Renal pelvis (tissue), 4 donors: ENCODE data around the gene SCD5. TPM values are rescaled to one million over a fixed set of nuclear protein-coding genes. Genes with fewer than 3 reads are reported as not detected.

Source experiments
- DNase-seq: peaks from one replicate; pipeline ENCODE4 v3.0.0-alpha.2; 2013
- polyA plus RNA-seq, 3 donors: library from polyadenylated mRNA; unstranded; fragments of 120-200 nt; gene quantifications; one replicate each; pipeline ENCODE4 v1.2.1, GENCODE V29; 2013; ENCODE audit not compliant: insufficient read length in 3 of 3

Gene SCD5
- polyA plus RNA-seq, 3 donors, result 34.0 to 46.8 (median 38.7) TPM

DNA sequence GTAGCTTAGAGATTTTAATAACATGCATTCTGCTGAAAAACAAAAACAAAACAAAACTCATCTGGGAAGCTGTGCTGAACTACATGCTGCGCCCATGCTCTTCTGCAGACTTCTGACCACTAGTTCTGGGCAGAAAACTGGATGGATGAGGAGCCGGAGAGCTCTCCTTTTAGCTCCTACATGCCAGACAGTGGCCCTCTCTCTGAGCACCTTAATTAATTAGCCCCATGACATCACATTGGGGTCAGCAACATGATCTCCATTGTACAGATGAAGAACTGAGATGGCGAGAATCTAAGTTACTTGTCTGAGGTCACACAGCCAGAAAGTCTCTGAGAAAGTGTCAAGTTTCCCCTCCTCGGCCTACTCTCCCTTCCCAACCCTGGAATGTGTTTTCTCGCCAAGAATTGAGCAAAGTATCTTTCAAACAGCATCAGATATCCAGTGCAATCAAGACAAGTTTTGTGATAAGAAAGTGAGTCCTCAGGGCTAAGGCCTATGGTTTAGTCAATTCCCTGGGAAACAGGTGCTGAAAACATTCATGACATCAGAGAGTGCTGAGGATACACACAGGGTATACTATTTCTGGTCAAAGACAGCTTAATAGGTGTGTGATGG, 21.6 kb downstream of the SCD5 start:
- DNase-seq, result no peak

DNA sequence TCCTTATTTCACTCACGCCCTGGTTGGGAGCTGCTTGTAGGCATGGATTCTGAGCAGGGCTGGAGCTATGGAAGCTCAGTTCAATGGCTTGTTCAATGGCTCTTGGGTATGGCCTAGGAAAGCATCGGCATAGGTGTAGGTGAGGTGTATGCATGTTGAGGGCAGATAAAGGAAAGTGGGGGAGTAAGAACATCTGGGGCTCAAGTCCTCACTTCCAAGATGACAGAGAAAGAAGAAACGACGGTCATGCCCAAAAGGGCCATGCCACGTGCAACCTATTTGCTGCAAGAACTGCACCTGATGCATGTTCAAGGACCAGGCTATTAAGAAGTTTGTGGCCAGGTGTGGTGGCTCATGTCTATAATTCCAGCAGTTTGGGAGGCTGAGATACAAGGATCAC, 23.4 kb downstream of the SCD5 start:
- DNase-seq, result no peak

DNA sequence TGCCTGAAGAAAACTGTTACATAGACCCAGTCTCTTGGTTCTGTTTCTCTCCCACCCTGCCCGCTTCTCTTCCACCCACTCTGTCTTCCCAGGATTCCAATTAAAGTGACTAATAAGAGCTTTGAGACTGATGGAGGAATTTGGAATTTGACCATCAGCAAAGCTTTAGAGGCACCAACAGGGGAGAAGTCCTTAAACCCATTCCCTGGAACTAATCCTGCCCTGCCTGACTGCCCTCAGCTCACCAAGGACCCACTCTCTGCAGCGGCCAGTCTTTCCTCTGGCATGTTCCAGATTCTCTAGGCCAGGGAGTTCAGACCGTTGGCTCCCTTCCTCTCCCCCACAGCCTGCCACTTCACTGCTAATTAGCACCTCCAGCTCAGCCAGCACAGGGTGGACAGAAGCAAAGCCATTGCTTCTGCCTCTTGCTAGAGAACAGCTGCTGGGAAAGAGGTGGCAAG, 23.9 kb downstream of the SCD5 start:
- no peak for DNase-seq

DNA sequence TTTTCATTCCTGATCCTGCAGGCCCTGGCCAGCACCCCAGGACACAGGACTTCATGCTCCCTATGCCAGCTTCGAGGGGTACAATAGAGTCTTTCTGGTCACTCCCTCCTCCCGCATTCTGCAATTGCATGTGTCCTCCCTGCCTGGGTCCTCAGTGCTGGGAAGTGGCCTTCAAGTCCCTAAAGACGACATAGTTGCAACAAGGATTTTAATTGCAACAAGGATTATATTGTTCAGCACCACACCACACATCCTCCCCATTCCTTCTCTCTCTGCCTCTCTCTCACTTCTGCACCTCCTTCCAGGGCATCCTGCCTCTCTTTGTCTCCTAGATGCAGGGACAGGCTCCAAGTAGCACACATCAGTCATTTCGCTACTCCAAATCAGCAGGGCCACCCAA, 25.5 kb downstream of the SCD5 start:
- DNase-seq, result no peak

DNA sequence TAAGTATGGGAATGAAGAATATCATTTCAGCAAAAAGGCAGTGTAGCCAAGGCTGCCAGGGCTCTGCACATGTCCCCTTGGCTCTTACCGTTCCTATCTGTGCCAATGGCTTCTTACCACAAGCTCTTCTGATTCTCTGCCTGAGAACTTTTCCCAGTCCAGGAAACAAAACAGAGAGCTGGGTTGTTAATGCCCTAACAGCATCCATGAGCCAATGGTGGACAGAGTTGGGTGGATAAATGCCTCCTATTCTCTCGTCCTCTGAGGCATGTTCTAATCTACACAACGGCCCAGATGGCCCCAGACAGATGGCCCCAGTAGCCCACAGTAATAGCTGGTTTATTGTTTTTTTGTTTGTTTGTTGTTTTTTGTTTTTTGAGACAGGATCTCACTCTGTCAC, 28.0 kb downstream of the SCD5 start:
- DNase-seq, result no peak

- DNase-seq, result no peak
These were observed 33.5 kb downstream of the SCD5 start for GRCh38 chr4:82765134-82765533.

- DNase-seq, result no peak
These were observed 37.4 kb downstream of the SCD5 start for GRCh38 chr4:82761229-82761628.

GRCh38 chr4:82758701-82759685, 39.6 kb downstream of the SCD5 start:
- no peak for DNase-seq

GRCh38 chr4:82756061-82756460, 42.5 kb downstream of the SCD5 start:
- no peak for DNase-seq

- DNase-seq, result no peak
These were observed 42.9 kb downstream of the SCD5 start for GRCh38 chr4:82755650-82756049.

DNA sequence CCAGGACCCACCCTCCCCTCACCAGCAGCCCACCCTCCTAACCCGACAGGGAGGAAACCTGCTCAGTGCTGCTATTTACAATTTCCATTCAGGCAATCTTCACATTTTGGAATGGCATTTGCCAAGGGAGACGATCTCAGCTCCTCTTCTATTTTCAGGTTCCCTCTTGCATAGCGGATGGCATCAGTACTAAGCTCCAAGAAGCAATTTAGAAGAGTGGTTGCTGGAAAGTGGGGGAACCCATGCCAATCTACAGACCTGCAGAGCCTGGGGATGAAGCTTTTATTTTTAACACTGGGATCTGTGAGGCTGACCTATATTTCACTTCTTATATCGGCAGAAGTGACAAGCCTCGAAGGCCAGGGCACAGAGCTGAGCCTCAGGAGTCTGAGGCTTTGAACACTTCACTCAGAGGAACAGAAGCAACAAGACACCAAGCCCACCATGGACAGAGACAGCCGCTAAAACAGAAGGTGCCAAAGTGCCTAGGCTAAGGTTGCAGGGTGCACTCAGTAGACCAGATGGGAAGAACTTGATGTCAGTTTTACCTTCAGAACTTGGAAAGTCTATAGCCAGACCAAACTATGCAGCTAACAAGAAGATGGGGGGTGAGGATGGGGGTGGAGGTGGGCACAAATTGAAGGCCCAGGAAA, 44.0 kb downstream of the SCD5 start:
- DNase-seq, result no peak

- no peak for DNase-seq
These were observed 44.7 kb downstream of the SCD5 start for GRCh38 chr4:82753725-82754410.

DNA sequence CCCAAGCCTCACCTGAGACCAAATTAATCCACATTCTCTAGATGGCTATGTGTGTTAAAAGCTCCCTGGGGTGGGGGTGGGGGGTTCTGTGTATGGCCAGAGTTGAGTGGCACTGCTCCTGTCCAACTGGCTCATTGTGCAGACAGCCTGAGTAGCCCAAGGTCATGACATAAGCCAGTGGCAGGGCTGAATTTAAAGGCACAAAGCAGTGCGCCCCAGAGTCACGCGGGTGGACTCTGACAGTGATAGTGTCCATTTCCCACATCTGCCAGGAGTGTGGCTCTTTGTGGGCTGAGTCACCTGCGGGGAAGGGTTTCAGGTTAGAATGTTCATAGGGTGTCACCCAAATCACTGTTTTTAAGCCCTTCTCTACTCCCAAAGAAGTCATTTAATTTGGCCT, 45.4 kb downstream of the SCD5 start:
- DNase-seq, result no peak

DNA sequence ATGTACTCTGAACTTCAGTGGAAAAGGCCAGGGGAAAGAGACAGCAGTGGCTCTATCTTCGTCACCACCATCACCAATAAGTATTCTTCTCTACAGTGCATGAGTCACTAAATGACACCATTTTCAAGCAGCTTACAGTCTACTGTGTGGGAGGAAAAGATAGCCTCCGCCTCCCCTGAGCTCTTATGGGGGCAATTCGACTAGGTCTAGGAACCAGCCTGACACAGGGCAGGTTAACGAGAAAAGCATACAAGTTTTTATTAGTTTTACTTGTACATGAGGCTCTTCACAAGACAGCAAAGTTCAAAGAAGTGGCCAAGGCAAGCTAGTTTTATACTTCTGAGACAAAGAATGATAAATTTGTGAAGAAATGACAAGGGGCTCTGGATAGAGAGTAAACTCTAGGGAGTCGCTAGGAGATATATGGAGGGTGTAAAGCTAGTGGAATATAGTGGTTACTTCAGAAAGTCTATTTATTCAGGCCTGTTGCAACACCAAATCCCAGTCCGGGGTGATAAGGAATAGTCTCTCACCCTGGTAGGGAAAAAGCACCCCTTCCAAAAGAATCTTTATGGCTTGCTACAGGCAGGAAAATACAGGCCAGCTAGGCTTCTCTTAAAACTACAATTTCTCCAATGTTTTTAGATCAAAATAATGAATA, 49.7 kb downstream of the SCD5 start:
- no peak for DNase-seq

- DNase-seq, result no peak
These were observed 50.7 kb downstream of the SCD5 start for GRCh38 chr4:82747686-82748575.

DNA sequence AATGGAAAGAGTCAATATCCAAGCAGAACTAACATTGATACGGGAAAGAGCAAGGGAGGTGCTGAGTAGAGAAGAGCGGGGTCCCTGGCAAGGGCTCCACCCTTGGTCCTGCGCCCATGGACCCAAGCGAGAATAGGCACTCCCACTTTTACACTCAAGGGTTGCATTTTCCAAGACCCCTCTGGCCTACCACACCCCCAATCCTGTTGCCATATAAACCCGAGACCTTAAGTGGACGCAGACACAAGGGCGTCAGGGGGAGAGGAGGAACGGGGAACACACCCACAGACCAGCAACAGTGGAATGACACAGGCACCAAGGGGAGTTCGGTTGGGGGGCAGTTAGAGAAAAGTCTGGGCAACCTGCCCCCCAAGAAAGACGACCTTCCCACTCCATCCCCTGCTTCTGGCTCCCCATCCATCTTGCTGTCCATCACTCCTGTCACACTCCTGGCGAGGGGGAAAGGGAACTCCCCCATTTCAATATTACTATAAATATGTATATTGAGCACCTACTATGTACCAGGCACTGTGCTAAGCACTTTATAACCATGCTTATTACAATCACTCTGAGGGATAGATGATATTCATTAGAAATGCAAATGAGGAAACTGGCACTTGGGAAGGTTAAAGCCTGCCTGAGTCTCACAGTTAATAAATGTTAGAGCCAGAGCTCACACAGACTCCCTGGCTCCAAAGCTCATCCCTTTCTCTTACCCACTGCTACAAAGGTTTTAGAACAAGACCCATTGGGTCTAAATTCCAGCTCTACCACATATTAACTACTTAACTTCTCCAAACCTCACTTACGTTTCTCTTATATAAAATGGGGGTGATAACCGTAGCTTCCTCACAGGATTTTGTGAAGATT, 51.7 kb downstream of the SCD5 start:
- DNase-seq, result no peak

DNA sequence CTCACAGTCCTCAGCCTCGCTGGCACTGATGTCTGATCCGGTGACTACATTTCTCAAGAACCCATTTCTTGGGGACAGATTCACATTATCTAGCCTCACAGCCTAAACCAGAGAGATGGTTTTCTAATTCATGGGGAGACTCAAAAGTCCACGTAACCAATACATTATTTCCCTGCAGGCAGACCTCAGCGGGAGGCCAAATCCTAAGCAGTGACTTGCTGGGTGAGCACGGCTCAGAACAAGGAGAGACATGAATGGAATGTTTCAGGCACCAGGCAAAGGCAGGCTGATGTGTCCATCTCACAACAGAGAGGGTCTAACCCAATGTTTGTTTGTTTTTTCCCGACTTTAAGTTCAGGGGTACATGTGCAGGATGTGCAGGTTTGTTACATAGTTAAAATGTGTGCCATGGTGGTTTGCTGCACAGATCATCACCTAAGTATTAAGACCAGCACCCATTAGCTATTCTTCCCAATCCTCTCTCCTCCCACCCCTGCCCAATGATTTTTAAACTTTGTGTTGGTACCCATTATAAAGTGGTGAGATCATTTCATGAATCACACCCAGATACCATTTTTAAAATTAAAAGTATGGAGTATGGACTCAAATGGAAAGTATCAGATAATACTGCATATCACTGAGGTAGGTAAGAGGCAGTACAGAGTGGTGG, 53.3 kb downstream of the SCD5 start:
- DNase-seq, result no peak

GRCh38 chr4:82744284-82744968, 54.2 kb downstream of the SCD5 start:
- no peak for DNase-seq
